Bronchial epithelial cell (primary cell): Measurements from ENCODE around the gene TCERG1L. TPM values are rescaled to one million over a fixed set of nuclear protein-coding genes. Genes with fewer than 3 reads are reported as not detected.

Experiments used
- DNase-seq: peaks from one replicate; pipeline ENCODE4 v3.0.0-alpha.2; 2010; ENCODE audit warnings: low read depth
- FAIRE-seq: peaks from 2 replicates; lab custom pipeline; 2011; peaks lifted over from hg19 to GRCh38; lab: Jason Lieb, UNC
- H3K27me3 ChIP-seq: 2 replicates; pipeline ENCODE4 v1.5.1; 2011; ENCODE audit warnings: low read length; ENCODE audit not compliant: control insufficient read depth, insufficient read depth
- H3K36me3 ChIP-seq: 2 replicates; pipeline ENCODE4 v1.5.1; 2011; ENCODE audit warnings: low read length; ENCODE audit not compliant: control insufficient read depth, insufficient read depth
- H3K4me3 ChIP-seq: 2 replicates; pipeline ENCODE4 v1.5.1; 2011; ENCODE audit warnings: mild to moderate bottlenecking, low read depth, low read length, control low read depth
- total RNA-seq: library from RNA; depleted of rRNA; stranded (reverse); fragments of >200 nt; gene quantifications from 2 replicates; pipeline ENCODE4 v1.2.1, GENCODE V29; 2014
- TF ChIP-seq, protein P1 (sequence below): IDR thresholded peaks from 2 replicates; pipeline ENCODE4 v1.5.1; 2011; ENCODE audit warnings: mild to moderate bottlenecking, moderate library complexity, low read length, control low read depth, inconsistent platforms; ENCODE audit not compliant: insufficient read depth, severe bottlenecking

The TCERG1L gene
- total RNA-seq, 1 donor from 2014 or later: not detected

DNA sequence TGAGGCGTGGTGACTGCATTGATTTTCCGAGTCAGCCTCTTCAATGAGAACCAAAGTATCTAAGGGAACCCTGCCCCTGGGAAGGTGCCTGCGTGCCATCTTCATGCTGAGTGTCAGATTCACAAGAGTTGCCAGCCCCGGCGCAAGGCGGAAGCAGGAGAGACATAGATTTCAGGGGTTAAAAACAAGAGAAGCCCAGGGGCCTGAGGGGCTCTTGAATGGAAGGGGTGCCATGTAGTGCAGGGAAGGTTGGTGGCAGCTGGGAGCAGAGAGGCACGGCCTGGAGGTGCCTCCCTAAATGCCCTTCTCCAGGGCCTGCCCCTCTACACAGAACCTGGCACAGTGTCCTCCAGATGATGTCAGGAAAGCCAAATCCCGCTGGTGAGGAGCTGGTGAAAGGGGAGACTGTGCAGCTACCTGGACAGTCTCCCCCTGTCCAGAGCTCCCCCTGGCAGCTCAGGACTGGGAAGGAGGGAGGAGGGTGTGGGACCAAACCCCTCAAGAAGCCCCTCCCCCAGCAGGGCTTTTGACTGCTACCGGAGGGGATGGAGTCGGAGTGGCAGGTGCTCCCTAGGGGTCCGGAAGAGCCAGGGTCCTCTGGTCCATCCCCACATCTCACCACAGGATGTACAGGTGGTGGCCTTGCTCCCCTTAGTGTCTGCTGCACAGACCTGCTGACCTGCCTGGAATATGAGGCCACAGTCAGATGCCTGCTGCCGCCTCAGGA, 137.9 kb downstream of the TCERG1L start:
- no peak for FAIRE-seq
- no peak overlapping the region for H3K4me3 ChIP-seq
- DNase-seq: no peak
- TF ChIP-seq, protein P1, sequence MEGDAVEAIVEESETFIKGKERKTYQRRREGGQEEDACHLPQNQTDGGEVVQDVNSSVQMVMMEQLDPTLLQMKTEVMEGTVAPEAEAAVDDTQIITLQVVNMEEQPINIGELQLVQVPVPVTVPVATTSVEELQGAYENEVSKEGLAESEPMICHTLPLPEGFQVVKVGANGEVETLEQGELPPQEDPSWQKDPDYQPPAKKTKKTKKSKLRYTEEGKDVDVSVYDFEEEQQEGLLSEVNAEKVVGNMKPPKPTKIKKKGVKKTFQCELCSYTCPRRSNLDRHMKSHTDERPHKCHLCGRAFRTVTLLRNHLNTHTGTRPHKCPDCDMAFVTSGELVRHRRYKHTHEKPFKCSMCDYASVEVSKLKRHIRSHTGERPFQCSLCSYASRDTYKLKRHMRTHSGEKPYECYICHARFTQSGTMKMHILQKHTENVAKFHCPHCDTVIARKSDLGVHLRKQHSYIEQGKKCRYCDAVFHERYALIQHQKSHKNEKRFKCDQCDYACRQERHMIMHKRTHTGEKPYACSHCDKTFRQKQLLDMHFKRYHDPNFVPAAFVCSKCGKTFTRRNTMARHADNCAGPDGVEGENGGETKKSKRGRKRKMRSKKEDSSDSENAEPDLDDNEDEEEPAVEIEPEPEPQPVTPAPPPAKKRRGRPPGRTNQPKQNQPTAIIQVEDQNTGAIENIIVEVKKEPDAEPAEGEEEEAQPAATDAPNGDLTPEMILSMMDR: no peak
- no peaks in the 10 kb centered on the region for H3K27me3 ChIP-seq
- H3K36me3 ChIP-seq: no peaks in the 10 kb centered on the region

DNA sequence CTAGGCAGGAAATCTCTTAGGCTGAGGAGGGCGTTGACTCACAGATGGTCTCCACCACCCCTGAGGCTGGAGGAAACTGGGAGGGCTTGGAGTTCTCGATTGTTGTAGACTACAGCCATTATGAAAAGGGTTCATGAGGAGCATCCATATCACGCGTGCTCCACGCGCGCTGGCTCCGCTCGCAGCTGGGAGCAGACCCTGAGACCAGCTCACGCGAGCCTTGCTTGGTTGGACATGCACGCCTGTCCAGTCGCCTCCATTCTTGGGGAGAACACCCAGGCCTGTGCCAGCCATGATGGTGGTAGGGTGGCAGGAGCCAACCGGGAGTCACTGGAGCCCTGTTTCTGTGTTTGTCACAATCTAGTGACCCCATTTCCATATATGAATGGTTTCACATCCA, 139.1 kb downstream of the TCERG1L start:
- TF ChIP-seq, protein P1: no peak
- DNase-seq: no peak
- H3K4me3 ChIP-seq: no peak overlapping the region
- no peaks in the 10 kb centered on the region for H3K27me3 ChIP-seq
- no peaks in the 10 kb centered on the region for H3K36me3 ChIP-seq
- no peak for FAIRE-seq

DNA sequence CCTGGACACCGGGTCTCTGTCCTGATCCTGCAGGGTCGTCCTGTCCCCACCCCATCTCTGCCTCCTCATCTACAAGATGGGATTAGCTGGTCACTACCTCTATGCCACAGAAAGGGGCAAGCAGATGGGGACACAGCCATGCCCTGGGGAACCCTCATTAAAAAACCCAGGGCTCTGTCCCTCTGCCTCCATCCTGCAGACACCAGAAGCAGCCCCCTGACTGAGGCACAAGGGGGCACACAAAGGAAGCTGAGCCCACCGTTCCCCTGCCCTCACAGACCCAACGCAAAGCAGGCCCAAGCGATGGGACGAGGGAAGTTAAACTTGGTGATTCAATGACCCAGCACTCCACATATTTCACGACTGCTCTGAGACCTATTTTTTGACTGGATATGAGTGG, 142.4 kb downstream of the TCERG1L start:
- no peak for DNase-seq
- Histone ChIP-seq H3K27me3 (no peaks in the 10 kb centered on the region), H3K4me3 (no peak overlapping the region), H3K36me3 (no peaks in the 10 kb centered on the region)
- TF ChIP-seq, protein P1: no peak
- no peak for FAIRE-seq

DNA sequence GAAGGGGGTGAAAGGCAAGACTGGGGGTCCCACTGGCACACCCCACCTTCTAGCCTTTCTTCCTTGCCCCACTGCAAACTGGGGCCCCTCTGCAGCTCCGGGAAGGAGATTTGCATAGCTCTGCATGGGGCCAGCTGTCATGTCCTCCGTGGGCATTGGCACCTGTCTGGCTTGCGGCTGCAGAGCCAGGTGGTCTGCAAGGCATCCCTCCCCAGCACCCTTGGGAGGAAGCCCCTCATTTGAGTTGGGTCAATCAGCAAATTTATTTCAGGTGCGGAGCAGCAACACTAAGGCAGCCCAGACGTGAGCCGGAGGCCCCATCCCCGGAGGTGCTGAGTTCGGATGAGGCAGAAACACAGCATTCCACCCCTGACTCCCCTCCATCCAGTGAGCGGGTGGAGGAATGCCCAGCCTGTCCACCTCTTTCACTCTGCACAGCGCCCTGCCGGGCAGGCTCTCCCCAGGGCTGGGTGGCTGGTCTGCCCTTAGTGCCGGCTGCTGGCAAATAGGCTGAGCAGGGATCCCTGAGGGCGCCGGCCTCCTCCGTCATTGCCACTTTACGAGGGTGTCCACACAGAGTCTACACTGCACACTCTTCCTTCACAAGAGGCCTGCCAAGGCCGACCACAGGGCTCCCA, 143.2 kb downstream of the TCERG1L start:
- no peak for FAIRE-seq

DNA sequence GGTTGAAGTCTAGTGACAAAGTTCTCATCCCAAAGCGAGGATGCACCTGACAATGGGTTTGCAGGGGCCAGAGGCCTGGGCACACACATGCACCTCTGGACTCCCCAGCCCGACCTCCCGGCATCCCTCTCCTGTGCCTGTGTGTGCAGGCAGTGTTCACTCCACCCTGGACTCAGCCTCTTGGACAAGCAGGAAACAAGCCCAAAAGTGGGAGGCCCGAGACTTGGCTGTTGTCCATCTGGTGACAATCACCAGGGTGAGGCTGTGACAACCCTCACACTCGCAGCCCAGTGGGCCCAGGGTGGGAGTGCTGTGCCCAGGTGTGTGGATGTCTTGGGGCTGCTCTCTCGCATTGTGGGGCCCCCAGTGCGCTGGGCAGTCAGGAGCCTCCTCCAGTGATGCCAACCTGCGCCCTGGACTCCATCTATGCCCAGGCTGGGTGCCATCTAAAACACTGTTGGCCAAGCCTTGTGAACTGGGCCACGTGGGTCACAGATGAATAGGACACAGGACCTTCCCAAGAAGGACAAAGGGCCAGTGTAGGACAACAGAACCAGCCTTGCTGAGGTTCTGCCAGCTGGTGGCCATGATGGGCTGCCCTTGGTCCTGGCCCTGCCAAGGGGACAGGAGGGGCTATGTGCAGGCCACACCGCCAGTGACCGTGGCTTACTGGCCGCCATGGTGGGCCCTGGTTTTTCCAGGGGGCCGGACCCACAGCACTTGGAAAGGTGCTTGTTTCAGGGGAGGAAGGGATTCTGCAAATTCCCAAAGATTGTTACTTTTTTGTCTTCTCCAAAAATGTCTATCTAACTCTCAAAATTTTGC, 144.3 kb downstream of the TCERG1L start:
- Histone ChIP-seq H3K27me3 (no peaks in the 10 kb centered on the region), H3K36me3 (no peaks in the 10 kb centered on the region), H3K4me3 (no peak overlapping the region)
- no peak for DNase-seq
- TF ChIP-seq, protein P1: no peak
- no peak for FAIRE-seq

More for the DNA sequence above, 143.2 kb downstream of the TCERG1L start:
- Histone ChIP-seq H3K36me3 (no peaks in the 10 kb centered on the region), H3K27me3 (no peaks in the 10 kb centered on the region), H3K4me3 (no peak overlapping the region)
- TF ChIP-seq, protein P1: no peak
- DNase-seq: no peak
